H1 (cell line): ENCODE data around the gene COL2A1. TPM values are rescaled to one million over a fixed set of nuclear protein-coding genes. Genes with fewer than 3 reads are reported as not detected.
A peak's percentile ranks its signal among the peaks of the same experiment; 100 is the strongest.

Experiments used
- BCL11A ChIP-seq, 2 experiments: IDR thresholded peaks; one replicate each; pipeline ENCODE4 v1.6.1; 2011; ENCODE audit warnings: low read depth in 2 of 2, low read length in 2 of 2, mild to moderate bottlenecking in 2 of 2
- CEBPB ChIP-seq: IDR thresholded peaks from 2 replicates; pipeline ENCODE4 v1.6.1; 2012; ENCODE audit warnings: low read depth, low read length
- KDM1A ChIP-seq: fragments of 200-600, 300-600 bp; sonication (generic); IDR thresholded peaks from 2 replicates; pipeline ENCODE4 v1.7.1; 2016; ENCODE audit warnings: mild to moderate bottlenecking, low read length, borderline replicate concordance
- POLR2AphosphoS5 ChIP-seq: IDR thresholded peaks from 2 replicates; pipeline ENCODE4 v1.6.1; 2011; ENCODE audit warnings: low read depth, low read length
- POU5F1 ChIP-seq: IDR thresholded peaks from 2 replicates; pipeline ENCODE4 v1.6.1; 2011; ENCODE audit warnings: low read depth, mild to moderate bottlenecking, low read length, moderate library complexity
- RBBP5 ChIP-seq: IDR thresholded peaks from 2 replicates; pipeline ENCODE4 v1.7.1; 2012; ENCODE audit warnings: low read depth, mild to moderate bottlenecking, inconsistent platforms, low read length, moderate library complexity, borderline replicate concordance
- RFX5 ChIP-seq: IDR thresholded peaks from 2 replicates; pipeline ENCODE4 v1.6.1; 2011; ENCODE audit warnings: low read depth, low read length, improper control_type of control experiment, borderline replicate concordance
- SIN3A ChIP-seq, 2 experiments: IDR thresholded peaks in 1 of 2; conservative IDR thresholded peaks in 1 of 2; 2 replicates each; pipeline ENCODE4 v1.6.1; 2011 to 2012; ENCODE audit warnings: low read length in 2 of 2, improper control_type of control experiment in 1 of 2, low read depth in 1 of 2, mild to moderate bottlenecking in 1 of 2
- SUZ12 ChIP-seq: fragments of 200-600 bp; sonication (generic); IDR thresholded peaks from 2 replicates; pipeline ENCODE4 v1.6.1; 2012; ENCODE audit warnings: mild to moderate bottlenecking, inconsistent platforms, low read length, moderate library complexity, mixed read lengths
- TAF1 ChIP-seq: IDR thresholded peaks from 2 replicates; pipeline ENCODE4 v1.6.1; 2011; ENCODE audit warnings: mild to moderate bottlenecking, low read depth, low read length
- TAF7 ChIP-seq: optimal IDR thresholded peaks from 2 replicates; pipeline ENCODE3; 2011; ENCODE audit warnings: low read depth, mild to moderate bottlenecking, inconsistent platforms, low read length, moderate library complexity, borderline replicate concordance
- polyA plus RNA-seq, 7 experiments: library from polyadenylated mRNA; depleted of rRNA in 3 of 7; stranded (reverse) in 5 of 7; unstranded in 2 of 7; fragments of >200 nt in 5 of 7; fragments of 200-250 nt in 2 of 7; gene quantifications; 1 replicate in 5 of 7; 2 replicates in 1 of 7; 4 replicates in 1 of 7; pipeline versions ENCODE4 v1.2.1 to v1.2.3, GENCODE V29; 2011 to 2013; ENCODE audit warnings: missing spikeins in 2 of 7, mixed read lengths in 2 of 7
- total RNA-seq: library from RNA; stranded (reverse); fragmentation: NEBNext Ultra II Directional; extraction: Animal tissue kit (Norgen Biotek cat#: 25700); gene quantifications from 2 replicates; pipeline ENCODE4 v1.2.1, GENCODE V29; 2021
- TF ChIP-seq, protein P1 (sequence below): IDR thresholded peaks from 2 replicates; pipeline ENCODE4 v1.6.1; 2012; ENCODE audit warnings: inconsistent platforms

The COL2A1 gene
- total and polyA plus RNA-seq, 2 of the 8 experiments (the other 6 are each of a cell fraction or from before 2014, with no cell fraction given) = 4.2 to 14.6 TPM

DNA sequence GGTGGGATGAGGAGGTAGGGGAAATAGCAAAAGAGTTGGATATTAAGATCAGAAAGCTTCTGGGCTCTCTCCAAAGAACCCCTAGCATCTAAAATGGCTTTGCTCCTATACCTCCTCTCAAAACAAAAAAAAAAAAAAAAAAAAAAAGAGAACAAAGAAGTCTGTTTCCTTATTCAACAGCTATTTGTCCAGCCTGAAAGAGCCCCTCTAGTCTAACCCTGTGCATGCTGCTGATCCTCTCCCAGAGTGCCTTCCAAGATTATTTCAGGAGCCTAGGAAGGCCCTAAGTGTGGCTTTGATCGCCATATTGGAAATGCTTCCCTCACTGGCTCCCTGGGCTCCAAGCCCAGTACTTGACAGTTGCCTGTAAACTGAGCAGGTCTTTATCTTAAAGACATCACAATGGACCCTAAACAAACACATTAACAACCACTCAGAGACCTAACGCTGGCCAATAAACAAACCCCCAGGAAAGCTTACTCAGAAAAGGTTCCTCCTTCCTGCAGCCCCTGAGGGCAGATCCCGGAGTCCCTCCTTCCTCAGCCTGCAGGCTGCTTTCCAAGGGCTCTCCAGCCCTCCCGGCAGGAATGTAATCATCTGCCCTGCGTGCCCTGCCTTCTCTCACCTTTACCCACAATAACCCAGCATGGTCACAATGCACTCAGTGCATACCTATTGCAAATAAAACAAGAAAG lies 17.4 kb upstream of the COL2A1 start (continued):
- TF ChIP-seq RBBP5 (no peak), POU5F1 (0 out of 2 replicates have a peak, but pooled peaks have one; percentile 19), KDM1A (0 out of 2 replicates have a peak, but pooled peaks have one; percentile 29), BCL11A (IDR thresholded peaks at IDR 0.05; ENCODE audit: low read depth in 2 of 2, low read length in 2 of 2) (peak; percentile 2 to 4), RFX5 (no peak), TAF7 (no peak), POLR2AphosphoS5 (peak; percentile 81), SUZ12 (no peak), TAF1 (no peak), CEBPB (0 out of 2 replicates have a peak, but pooled peaks have one; percentile 36), SIN3A (conservative IDR thresholded peaks at IDR 0.05 in 1 of 2, IDR thresholded peaks at IDR 0.05 in 1 of 2; ENCODE audit: low read depth in 1 of 2, low read length in 2 of 2) (peak; percentile 73 to 79; a peak in 1 of 4 replicates)
- TF ChIP-seq, protein P1, sequence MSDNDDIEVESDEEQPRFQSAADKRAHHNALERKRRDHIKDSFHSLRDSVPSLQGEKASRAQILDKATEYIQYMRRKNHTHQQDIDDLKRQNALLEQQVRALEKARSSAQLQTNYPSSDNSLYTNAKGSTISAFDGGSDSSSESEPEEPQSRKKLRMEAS = peak; percentile 25; the same call in 1 of the 2 replicates
